GM04503 (cell line): ENCODE measurements around the gene GPR26.

Source experiments
- DNase-seq: peaks from one replicate; pipeline ENCODE4 v3.0.0-alpha.2; 2012; ENCODE audit warnings: low read depth

The GPR26 gene

DNA sequence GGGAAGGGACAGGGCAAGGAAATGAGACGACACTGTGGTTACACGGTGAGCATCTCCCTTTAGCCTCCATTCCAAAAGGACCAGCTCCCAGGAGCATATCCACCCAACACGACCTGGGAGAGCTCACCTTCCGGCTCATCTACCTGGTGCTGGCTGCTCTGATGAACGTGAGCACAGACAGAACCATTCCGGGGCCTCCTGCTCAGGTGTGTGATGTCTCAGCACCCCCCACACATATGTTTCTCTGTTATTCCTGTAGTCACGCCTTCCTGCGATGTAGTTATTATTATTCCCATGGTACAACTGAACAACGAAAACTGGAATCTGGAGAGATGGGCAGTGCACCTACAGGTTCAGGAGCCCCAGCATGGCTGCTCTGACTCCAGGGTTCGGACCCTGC lies 20.5 kb upstream of the GPR26 start:
- no peak for DNase-seq

DNA sequence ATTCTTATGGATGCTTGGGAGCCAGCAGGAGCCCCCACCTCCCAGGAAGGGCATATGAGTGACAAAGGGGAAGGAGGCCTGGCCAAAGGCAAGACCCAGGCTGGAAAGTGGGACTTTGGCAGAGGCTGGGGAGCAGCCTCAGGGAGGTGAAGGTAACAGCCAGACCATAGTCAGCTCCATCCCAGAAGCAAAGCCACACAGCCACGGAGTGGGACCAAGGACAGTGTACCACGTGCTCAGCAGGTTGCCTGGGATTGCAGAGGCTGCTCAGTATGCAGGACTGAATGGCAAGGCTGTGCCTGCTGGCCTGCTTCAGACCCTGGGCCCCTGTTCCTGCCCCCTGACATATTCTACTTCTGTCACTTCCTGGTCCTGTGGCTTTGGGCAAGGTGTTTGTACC lies 17.6 kb upstream of the GPR26 start:
- no peak for DNase-seq

DNA sequence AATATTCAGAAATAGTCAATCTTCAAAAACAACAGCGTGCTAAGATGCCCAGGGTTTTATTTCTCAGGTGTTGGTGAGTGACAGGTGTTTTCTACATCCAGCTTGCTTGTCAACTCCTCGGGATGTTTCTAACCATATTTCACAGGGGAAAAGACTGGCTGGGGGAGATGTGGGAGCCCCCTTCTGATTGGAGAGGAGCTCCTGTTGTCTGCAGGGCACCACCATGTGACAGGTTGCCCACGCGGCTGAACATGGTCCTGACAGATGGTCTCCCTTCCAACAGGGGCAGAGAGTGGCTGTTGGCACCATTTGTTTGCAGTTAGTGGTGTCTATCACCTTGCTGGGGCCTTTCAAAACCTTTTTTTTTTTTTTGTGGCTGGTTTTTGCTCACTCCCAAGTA lies 16.5 kb upstream of the GPR26 start:
- no peak for DNase-seq

DNA sequence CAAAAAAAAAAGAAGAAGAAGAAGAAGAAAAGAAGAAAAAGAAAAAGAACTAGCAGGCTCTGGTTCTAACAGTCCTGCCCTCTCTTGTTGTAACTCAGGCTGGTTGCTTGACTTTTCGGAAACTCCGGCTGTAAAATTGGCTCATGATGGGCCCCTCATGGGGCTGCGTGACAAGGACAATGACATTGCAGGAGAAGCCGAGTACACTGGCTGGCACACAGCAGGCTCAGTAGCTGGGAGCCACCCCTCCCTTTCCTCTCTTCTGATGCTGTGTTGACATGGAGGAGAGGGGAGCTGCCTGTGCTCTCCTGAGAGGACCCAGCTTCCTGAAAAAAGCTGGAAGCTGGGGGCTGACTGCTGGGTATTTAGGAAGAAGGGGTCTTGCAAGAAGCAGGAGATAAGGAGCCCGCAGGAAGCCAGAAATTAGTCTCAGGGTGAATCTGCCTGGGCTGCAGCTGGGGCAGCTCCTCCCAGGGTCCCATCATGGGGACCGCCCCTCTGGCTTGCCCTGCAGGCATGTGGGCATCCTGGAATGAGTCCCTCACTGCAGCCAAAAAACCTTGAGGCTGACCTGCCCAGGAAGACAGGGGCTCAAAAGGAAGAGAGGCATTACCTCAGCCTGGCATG lies 14.6 kb upstream of the GPR26 start:
- no peak for DNase-seq

DNA sequence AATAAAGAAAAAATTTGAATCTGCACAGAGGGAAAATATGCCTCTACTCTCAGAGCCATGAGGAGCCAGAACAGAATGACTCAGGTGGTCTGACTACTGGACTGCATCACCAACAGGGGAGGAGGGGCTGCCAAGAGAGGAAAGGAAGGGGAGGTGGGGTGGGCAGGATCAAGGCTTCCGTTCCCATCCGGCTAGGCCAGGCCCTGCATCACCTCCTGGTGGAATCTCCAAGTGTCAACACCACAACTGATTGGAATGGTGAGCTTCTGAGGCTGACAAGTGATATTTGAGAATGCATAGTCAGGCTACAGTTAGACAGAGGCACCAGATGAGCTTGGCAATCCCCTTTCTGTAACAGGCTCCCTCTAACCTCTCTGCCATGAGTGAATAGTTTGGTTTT lies 10.4 kb upstream of the GPR26 start:
- DNase-seq, result no peak

DNA sequence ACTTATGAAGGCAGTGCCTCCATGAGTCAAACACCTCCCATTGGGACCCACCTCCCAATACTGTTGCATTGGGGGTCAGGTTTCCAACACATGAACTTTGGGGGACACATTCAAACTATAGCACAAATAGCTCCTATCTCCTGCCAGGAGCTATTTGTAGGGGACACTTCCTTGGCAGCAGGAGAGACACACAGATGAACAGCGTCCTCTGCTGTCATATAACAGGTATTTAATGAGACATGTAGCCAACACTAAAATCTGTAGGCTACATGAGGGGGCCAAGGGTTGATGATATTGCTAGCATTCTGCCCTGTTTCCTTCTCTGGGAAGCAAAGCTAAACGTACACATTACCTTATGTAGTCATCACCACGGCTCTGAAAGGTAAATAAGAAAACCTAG lies 2.6 kb upstream of the GPR26 start:
- no peak for DNase-seq

DNA sequence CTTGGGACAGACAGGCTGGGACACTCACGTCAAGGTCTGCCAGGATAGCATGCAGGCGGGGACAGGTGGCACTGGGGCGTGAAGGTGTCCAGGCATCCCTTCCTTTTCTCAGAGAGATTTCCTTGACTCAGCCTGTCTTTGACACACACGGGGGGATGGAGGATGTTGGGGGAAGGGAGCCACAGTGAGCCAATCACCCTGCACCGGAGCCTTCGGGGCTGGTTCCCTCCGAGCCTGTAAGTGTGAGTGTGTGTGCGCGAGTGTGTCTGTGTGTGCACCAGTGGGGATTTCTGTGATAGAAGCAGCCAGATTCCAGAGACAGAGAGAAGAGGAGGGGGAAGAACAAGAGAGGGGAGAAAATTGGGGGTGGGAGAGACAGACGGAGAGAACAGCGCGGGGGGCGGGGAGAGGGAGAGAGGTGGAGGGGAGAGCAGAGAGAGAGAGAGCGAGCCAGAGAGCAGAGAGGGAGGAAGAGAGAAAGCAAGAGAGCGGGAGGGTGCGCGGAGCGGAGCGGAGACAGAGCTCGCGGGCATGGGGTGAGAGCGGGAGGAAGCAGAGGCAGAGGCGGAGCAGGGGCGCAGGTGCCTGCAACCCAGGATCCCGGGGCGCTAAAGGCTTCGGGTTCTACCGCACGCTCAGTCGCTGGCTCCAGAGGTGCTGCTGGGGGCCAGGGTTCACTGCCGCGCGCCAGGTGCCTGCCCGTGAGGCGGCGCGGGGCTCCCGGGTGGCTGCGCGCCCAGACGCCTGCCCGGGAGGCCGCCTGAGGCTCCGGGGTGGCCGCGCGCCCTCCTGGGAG lies 466 bp upstream of the GPR26 start:
- no peak for DNase-seq

DNA sequence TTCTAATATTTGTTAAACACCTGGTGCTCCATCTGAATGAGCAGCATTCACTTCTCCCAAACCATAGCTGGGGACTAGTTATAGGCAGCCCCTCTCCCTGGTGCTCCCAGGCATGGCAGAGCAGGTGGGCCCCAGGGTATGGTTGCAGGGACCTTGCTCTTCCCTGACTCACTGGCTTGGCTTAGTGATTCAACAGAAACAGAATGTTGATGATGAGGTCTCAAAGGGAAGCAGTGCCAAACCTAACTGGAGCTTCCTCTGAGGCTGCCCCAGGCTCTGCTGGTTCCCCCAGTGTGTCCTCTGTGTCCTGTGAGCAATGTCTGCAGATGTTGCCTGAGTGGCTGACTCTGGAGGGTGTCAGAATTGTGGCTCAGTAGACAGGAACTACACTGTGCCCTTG lies 3.7 kb downstream of the GPR26 start:
- peak; percentile 49 for DNase-seq

DNA sequence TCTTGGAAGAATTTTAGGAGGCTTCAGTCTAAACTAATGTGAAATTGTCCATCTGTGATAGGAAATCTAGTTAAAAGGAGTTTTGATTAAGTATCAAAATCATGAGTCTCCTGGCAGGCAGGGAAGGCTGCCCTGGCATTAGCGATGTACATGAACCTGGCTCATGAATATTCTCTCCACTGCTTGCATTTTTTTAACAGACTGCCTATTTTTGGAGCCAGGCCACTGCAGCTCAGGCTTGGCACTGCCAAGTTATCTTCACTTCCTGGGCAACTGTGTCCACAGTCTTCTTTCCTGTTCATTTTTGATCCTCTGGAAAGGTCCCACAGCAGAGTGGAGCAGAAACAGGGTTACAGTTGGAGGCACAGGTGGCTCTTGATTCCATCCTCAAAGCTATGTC lies 7.0 kb downstream of the GPR26 start:
- no peak for DNase-seq

DNA sequence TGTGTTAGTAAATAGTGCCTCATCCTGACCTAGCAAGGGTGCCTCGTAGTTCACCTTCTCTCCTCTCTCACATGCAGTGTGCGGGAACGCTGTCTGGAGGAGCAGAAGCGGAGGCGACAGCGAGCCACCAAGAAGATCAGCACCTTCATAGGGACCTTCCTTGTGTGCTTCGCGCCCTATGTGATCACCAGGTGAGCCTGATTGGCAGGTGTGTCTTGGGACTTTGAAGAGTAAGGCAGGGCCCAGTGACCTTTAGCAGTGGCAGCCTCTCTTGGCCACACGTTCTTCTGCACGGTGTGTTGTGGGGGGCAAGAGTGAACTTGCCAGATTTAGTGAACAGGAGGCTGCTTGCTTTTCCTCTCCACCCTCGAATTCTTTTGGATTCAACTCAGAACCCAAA lies 8.6 kb downstream of the GPR26 start:
- DNase-seq, result no peak

DNA sequence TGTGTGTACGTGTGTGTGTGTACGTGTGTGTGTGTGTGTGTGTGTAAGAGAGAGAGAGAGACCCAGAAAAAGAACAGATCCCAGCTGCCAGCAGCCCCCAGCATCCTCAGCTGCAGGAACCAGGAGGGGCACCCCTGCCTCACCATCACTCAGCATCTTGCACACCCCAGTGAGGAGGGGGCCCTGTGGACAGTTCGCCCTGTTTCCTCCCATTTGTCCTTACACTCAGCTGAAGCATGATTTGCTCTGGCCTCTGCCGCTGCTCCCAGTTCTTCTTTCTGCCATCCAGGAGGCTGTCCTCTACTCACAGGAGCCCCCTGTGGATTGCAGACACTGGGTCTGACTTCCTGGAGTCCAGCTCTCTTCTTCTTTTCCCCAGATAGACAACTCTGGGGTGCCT lies 9.7 kb downstream of the GPR26 start:
- no peak for DNase-seq

DNA sequence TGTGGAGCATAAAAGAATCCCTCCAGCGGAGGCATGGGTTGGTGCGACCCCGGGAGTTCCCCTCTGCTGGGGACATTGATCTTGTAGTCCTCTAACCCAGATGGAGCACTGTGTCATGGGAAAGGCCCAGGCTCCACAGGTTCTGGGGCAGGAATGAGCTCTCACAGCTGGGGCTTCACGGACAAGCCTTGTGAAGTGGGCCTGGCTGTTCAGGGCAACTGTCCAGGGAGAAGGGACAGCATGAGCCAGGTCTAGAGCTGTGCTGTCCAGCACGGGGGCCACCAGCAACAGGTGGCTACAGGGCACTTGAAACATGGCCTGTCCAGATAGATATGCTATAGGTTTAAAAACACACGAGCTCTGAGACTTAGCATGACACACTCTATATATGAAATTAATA lies 11.4 kb downstream of the GPR26 start:
- no peak for DNase-seq

DNA sequence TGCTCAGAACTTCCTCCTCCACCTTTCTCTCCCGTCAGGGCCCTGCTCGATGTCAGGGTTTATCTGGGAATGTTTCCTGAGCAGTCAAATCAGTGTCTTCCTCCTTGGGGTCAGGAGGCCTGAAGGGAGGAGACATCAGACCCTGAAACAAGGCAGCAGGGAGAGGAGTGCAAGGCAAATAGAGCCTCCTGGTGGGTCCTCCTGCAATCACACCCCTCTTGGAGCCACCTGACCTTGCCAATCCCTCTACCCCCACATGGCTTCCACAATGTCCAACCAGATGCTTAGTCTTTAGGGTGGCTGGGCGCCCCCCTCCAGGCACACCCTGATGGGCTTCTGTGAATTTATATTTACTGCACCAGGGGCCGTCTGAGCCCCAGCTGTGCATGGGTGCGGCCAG lies 12.2 kb downstream of the GPR26 start:
- DNase-seq, result no peak

DNA sequence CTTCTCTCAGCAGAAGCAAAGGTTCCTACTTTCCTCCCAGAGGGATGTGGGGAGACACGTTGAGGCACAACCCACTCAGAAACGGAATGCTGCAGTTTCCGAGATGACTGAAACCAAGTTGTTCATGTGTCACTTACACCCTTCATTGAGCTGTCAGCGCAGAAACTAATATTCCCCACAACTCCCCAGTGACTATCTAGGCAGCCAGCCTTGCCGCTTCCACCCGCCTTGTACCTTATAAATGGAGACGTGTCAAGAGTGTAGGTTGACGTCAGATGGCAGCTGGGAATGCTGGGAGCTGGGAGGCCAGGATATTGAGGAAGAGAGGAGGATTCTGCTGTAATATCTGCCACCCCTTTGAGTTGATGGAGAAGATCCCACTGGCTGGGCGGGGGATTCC lies 15.1 kb downstream of the GPR26 start:
- DNase-seq, result no peak

DNA sequence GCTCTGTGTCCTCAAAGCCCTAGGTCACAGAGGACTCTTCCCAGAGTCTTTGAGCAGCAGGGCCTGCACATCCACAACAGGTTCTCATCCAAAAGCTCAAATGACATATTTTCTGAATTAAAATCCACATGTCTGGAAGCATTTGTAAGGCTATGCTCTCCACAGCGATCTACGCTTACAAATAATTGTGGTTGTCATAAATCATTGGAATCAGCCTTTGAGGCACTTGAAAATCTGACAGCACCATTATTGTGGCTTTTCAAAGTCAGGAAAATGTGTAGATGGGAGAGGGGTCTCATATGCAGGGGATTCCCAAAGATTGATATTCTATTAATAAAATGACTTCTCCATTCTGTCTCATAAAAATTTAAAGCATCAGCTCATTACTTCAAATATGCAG lies 16.3 kb downstream of the GPR26 start:
- DNase-seq, result no peak

DNA sequence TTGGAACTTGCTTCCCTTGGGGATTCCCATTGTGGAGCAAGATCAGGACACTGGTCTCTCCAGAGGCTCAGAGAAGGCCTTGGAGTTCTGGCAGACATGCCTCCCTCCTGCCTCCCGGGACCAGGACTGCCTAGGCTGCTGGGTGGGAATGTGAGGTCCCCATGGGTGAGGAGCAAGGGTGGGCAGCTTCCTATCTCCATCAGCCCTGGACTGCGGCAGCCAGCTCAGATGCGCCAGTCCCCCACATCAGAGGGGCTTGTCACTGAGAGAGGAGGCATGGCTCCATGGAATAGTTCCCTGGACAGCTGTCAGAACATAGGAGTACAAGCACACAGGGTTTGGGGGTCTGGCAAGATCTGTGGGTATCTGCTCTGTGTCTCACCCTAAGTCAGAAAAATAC lies 17.3 kb downstream of the GPR26 start:
- no peak for DNase-seq

DNA sequence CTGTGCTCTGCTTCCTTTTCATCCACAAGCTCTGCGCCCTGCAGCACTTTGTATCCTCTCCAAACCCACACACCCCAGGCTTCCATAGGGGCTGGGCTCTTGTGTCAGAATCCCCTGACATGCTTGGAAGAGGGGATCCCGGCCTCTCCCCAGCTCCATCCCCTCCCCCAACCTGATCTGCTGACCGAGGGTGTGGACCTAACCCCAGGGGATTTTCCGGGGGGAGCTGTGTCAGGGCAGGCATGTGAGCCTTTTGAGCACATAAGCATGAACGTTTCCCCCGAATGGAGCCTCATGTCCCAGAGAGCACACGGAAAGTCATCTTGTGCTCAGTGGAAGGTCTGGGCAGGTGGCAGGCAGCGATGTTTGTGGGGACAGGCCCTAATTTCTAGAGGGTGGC lies 17.7 kb downstream of the GPR26 start:
- no peak for DNase-seq

DNA sequence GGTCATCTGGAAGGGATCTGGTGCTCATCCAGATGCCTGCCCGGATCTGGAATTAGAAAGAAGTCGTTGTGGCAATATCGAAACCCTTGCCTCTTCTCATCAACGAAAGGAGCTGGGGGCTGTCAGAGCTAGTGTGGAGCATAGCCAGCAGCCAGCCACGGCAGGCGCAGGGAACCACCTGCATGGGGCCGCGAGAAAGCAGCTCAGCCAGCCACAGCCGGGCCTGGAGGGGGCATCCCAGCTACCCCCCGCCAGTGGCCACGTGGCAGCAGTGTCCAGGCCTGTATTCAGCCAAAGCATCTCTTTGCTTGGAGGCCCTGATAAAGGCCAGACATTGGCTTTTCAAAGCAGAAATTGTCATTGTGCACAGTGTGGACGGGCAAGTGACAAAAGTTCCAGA lies 19.1 kb downstream of the GPR26 start:
- DNase-seq, result no peak

DNA sequence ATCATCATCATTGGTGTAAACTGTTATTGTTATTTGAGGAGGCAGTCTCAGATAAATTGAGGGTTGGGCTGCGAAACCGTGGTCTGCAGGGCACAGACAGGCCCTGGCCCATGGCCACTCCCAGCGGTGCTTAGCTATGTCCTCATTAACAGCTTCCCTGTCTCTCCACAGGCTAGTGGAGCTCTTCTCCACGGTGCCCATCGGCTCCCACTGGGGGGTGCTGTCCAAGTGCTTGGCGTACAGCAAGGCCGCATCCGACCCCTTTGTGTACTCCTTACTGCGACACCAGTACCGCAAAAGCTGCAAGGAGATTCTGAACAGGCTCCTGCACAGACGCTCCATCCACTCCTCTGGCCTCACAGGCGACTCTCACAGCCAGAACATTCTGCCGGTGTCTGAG lies 21.6 kb downstream of the GPR26 start:
- DNase-seq, result no peak

DNA sequence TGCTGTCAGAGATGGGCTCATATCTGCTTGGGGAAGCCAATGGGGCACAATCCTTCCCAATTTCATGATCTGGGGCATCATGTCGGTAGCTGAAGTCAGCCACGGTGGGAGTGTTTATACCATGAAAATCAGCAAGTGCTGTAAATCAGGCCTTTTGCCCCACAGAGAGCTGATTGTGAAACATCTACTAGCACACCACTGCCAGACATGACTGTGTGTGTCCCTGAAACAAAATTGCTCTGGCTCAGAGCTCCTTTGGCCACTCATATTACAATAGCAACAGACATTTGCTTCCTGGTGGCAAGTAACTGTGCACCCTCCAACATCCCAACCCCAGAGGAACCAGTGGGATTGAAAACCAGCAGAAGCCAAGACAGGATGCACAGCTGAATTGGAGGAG lies 23.7 kb downstream of the GPR26 start:
- no peak for DNase-seq

DNA sequence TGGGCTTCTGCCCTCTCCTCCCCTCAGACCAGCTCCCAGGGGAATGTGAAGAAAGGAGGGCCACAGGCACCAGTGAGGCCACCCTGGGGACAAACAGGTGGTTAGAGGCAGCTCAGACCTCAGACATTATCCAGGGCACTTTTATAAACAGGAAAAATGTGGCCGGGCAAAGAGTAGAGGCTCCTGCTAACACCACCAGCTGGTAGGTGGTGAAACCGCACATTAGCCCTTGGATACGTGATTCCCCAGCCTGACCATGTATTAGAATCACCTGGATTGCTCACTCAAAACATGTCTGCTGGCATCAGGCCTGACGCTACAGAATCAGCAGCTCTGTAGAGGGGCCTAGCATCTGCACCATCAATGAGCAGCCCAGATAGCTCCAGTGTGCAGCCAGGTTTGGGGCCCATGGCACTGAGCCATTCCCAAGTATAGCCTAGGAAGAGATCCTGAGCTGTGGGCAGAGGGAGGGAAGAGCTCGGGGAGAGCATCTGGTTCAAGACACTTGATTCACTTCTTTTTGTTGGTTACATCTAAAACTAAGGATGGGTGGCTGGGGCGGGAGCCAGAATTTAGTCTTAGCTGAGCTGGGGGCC lies 37.1 kb downstream of the GPR26 start:
- no peak for DNase-seq

DNA sequence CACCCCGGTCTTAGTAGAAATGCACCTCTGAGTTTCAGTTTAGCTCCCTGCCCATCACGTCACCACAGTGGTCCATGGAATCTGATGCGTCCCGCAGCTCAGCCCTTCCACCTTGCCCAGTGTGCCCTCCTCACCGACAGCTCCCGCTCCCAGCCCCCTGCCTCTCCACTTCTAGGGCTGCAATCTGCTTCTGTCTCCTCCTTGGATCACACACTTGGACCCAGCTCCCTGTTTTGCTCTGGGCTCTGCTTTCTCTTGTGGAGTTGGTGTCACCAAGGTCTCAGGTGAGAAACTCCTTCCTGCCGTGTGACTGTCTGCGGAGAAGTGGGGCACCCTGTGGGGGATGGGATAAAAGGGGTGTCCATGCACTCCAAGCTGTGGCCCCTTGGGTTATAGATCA lies 37.9 kb downstream of the GPR26 start:
- DNase-seq, result no peak

DNA sequence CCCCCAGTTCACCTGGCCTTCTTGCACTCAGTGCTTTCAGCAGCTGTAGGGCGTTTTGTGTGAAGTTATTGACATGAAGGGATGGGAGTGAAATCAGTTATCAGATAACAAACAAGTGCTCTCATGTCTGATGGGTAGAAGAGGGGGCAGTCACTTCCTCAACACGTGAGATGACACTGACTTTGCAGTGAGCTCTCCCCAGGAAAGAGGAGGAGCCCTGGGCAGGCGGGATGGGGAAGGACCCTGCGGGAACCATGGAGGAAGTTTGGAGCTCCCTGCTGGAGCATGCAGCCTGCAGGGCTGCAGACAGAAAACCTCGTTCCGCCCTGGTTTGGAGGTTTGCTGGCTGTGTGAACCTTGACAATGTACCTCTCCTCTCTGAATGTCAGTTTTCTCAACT lies 38.7 kb downstream of the GPR26 start:
- no peak for DNase-seq

DNA sequence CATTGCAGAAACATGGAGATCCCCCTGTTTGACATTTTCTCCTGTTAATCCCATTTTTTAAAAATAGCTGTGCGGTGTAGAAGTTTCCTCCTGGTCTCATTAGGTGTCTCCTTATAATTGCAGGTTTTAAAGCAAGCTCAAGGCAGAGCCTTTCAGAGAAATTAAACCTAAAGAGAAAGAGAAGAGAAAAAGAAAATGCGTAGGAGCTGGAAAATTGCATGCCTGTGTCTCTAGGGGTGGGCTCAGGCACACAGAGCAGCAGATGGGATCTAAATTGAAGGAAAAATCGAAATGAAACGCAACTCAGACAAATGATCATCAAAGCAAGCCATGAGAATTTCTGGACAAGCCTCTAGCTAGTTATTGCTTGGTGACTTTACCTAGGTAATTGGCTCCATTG lies 40.1 kb downstream of the GPR26 start:
- DNase-seq, result no peak
